Measurements from ENCODE around the gene PLOD1. TPM values are rescaled to one million over a fixed set of nuclear protein-coding genes. Genes with fewer than 3 reads are reported as not detected.
"Not testable (repeated sequence)": the region's sequence is repeated elsewhere in the genome, so short reads cannot be mapped to it uniquely, and the experiment has no call there.

Gene PLOD1
- polyA plus RNA-seq, 4 donors, result 26.7 to 74.4 (median 43.2) TPM

DNA sequence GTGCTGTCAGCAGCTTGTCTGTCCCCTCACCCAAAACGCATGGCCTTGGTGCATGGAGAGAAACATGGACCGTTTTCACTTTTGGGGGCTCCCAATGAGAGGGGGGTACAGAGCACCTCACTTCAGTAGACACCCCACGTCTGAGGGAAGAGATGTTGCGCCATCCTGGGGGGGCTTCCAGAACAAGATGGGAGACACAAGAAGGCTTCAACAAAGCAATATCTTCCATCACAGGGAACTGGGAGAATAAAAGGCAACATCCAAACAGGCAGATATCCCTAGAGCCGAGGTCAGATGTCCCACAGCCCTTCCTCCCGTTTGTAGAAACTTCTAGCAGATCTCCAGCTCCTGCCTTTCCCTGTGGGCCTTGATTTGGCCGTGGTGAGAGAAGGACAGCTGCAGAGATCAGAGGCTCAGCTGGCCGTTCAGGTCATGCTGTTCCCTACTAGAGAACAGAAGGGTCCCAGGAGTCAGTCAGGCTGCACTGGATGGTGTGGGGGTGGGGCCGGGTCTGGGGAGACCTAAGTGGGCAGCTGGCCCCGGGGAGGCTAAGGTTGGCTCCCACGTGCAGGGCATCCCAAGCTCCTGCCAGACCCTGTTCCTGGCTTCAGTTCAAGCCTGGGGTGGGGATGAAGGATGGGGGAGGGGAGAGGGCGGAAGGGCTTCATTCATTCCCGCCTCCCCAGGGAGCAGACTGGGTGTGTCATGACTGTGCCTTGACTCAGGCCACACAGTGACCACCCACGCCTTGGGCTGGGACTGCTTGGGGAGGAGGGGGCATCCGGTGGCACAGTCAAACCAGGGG, 4.4 kb downstream of the PLOD1 start:
- Histone ChIP-seq H3K9me3 (ENCODE audit: control insufficient read depth in 2 of 2, insufficient read depth in 1 of 2, low read depth in 1 of 2, low read length in 1 of 2) (no peaks in the 10 kb centered on the region), H3K27me3 (ENCODE audit: control insufficient read depth in 3 of 3, insufficient read depth in 3 of 3, low read length in 3 of 3) (no peaks in the 10 kb centered on the region), H3K4me3 (ENCODE audit: low read depth in 1 of 3, low read length in 3 of 3) (no peak overlapping the region), H3K36me3 (ENCODE audit: control insufficient read depth in 3 of 3, insufficient read depth in 2 of 3, low read depth in 1 of 3, low read length in 3 of 3) (peaks cover 0 to 46% (median 0%) of the 10 kb centered on the region in 3 donors), H3K27ac (ENCODE audit: low read depth in 1 of 3, low read length in 2 of 3) (peak overlapping the region in 1 of 3 donors; percentile 28), H3K4me1 (ENCODE audit: control insufficient read depth in 3 of 3, insufficient read depth in 2 of 3, low read depth in 1 of 3, low read length in 2 of 3) (peaks cover 0 to 7% (median 5%) of the 10 kb centered on the region in 3 donors)
- no peak for DNase-seq
- WGBS, 3 donors, result 67 to 69% (median 68%) methylated on average over 14 to 15 of the region's 15 CpGs
- FAIRE-seq, result no peak

DNA sequence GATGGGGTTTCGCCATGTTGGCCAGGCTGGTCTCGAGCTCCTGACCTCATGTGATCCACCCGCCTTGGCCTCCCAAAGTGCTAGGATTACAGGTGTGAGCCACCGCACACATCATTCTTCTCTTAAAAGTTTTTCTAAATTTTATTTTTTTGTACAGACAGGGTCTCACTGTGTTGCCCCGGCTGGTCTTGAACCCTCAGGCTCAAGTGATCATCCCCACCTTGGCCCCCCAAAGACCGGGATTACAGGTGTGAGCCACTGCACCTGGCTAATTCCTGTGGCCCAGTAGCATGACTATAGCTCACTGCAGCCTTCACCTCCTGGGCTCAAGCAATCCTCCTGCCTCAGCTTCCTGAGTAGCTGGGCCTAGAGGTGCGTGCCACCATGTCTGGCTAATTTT, 5.3 kb downstream of the PLOD1 start:
- 95 to 97% (median 96%) methylated on average over 6 to 7 of the region's 7 CpGs for WGBS, 3 donors
- DNase-seq; H3K4me1 ChIP-seq (ENCODE audit: control insufficient read depth in 3 of 3, insufficient read depth in 2 of 3, low read depth in 1 of 3, low read length in 2 of 3); H3K27me3 ChIP-seq (ENCODE audit: control insufficient read depth in 3 of 3, insufficient read depth in 3 of 3, low read length in 3 of 3); FAIRE-seq; H3K4me3 ChIP-seq (ENCODE audit: low read depth in 1 of 3, low read length in 3 of 3); H3K9me3 ChIP-seq (ENCODE audit: control insufficient read depth in 2 of 2, insufficient read depth in 1 of 2, low read depth in 1 of 2, low read length in 1 of 2); H3K27ac ChIP-seq (ENCODE audit: low read depth in 1 of 3, low read length in 2 of 3): not testable (repeated sequence)
- peaks cover 0 to 50% (median 0%) of the 10 kb centered on the region in 3 donors for H3K36me3 ChIP-seq (ENCODE audit: control insufficient read depth in 3 of 3, insufficient read depth in 2 of 3, low read depth in 1 of 3, low read length in 3 of 3)

DNA sequence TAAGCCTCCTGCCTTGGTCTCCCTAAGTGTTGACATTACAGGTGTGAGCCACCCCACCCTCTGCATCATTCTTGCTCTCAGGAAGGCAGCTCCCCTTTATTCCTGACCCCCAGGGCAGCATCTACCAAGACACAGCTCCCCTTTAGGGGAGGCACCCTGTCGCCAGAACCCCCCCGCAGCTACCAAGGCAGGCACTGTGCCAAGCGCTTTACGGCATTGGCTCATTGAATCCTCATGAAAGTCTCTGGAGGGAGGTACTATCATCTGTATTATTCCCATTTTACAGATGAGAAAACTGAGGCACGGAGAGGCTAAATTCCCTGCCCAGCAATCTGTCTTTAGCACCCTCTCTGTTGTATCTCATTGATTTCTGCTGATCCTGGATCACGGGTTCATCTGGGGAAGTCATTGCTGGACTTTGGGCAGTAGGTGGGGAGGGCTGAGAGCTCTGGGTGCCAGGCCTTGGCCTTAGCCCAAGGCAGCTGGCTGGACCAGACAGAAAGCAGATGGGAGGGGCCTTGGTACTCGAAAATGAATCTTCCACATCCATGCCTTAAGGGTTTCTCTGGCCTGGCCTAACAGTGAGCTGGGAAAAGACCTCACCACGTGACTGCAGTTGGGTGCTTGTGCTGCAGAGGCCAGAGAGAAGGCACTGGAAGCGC, 5.9 kb downstream of the PLOD1 start:
- DNase-seq (peak; percentile 49 to 95), FAIRE-seq (no peak)
- H3K4me1 ChIP-seq (ENCODE audit: control insufficient read depth in 3 of 3, insufficient read depth in 2 of 3, low read depth in 1 of 3, low read length in 2 of 3), result no peaks in the 10 kb centered on the region
- WGBS, 3 donors, result 44 to 70% (median 51%) methylated on average over 9 of the region's 9 CpGs
- no peak overlapping the region for H3K27ac ChIP-seq (ENCODE audit: low read depth in 1 of 3, low read length in 2 of 3)
- peaks cover 0 to 53% (median 0%) of the 10 kb centered on the region in 3 donors for H3K36me3 ChIP-seq (ENCODE audit: control insufficient read depth in 3 of 3, insufficient read depth in 2 of 3, low read depth in 1 of 3, low read length in 3 of 3)
- no peak overlapping the region for H3K4me3 ChIP-seq (ENCODE audit: low read depth in 1 of 3, low read length in 3 of 3)
- no peaks in the 10 kb centered on the region for H3K9me3 ChIP-seq (ENCODE audit: control insufficient read depth in 2 of 2, insufficient read depth in 1 of 2, low read depth in 1 of 2, low read length in 1 of 2)
- no peaks in the 10 kb centered on the region for H3K27me3 ChIP-seq (ENCODE audit: control insufficient read depth in 3 of 3, insufficient read depth in 3 of 3, low read length in 3 of 3)

DNA sequence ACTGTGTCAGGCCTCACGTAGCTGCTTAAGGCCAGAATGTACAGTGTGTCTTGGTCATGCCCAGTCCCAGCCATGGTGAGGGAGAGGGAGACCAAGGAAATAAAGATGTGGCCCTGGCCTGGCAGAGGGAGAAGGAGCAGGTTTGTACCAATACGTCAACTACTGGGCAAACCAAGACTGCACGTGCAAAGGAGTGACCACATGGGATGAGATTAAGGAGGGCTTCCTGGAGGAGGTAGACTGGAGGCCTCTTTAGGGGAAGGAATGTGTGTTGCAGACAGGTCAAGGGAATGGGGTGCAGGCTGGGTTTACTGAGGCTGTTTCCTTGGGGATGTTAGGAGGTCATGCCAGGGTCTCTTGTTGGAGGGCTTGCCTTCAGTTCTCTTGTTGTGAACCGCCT, 7.8 kb downstream of the PLOD1 start:
- WGBS, 3 donors, result 82 to 93% (median 84%) methylated on average over 4 of the region's 4 CpGs
- H3K27me3 ChIP-seq (ENCODE audit: control insufficient read depth in 3 of 3, insufficient read depth in 3 of 3, low read length in 3 of 3), result no peaks in the 10 kb centered on the region
- H3K4me1 ChIP-seq (ENCODE audit: control insufficient read depth in 3 of 3, insufficient read depth in 2 of 3, low read depth in 1 of 3, low read length in 2 of 3), result no peaks in the 10 kb centered on the region
- peaks cover 0 to 51% (median 0%) of the 10 kb centered on the region in 3 donors for H3K36me3 ChIP-seq (ENCODE audit: control insufficient read depth in 3 of 3, insufficient read depth in 2 of 3, low read depth in 1 of 3, low read length in 3 of 3)
- FAIRE-seq (no peak), DNase-seq (no peak)
- H3K27ac ChIP-seq (ENCODE audit: low read depth in 1 of 3, low read length in 2 of 3), result no peak overlapping the region
- no peaks in the 10 kb centered on the region for H3K9me3 ChIP-seq (ENCODE audit: control insufficient read depth in 2 of 2, insufficient read depth in 1 of 2, low read depth in 1 of 2, low read length in 1 of 2)
- no peak overlapping the region for H3K4me3 ChIP-seq (ENCODE audit: low read depth in 1 of 3, low read length in 3 of 3)

DNA sequence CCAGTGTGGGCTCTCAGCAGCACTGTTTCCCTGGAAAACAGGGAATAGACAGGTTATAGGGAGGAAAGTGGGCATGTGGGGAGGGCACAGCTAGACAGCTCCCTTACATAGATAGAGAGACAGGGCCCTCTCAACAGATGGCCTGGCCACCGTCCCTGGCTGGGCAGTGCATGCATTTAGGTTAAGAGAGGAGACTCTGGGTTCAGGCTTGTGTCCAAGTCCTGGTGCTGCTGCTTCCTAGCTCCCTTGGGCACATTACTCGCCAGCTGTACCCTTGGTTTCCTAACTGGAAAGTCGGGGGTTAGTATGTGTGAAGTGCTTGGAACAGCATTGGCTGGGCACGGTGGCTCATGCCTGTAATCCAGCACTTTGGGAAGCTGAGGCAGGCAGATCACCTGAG, 9.1 kb downstream of the PLOD1 start:
- FAIRE-seq, result no peak
- no peak overlapping the region for H3K27ac ChIP-seq (ENCODE audit: low read depth in 1 of 3, low read length in 2 of 3)
- 91 to 96% (median 96%) methylated on average over 4 of the region's 4 CpGs for WGBS, 3 donors
- H3K36me3 ChIP-seq (ENCODE audit: control insufficient read depth in 3 of 3, insufficient read depth in 2 of 3, low read depth in 1 of 3, low read length in 3 of 3), result peaks cover 0 to 53% (median 0%) of the 10 kb centered on the region in 3 donors
- DNase-seq, result no peak
- no peaks in the 10 kb centered on the region for H3K4me1 ChIP-seq (ENCODE audit: control insufficient read depth in 3 of 3, insufficient read depth in 2 of 3, low read depth in 1 of 3, low read length in 2 of 3)
- no peaks in the 10 kb centered on the region for H3K9me3 ChIP-seq (ENCODE audit: control insufficient read depth in 2 of 2, insufficient read depth in 1 of 2, low read depth in 1 of 2, low read length in 1 of 2)
- H3K27me3 ChIP-seq (ENCODE audit: control insufficient read depth in 3 of 3, insufficient read depth in 3 of 3, low read length in 3 of 3), result no peaks in the 10 kb centered on the region
- H3K4me3 ChIP-seq (ENCODE audit: low read depth in 1 of 3, low read length in 3 of 3), result no peak overlapping the region

DNA sequence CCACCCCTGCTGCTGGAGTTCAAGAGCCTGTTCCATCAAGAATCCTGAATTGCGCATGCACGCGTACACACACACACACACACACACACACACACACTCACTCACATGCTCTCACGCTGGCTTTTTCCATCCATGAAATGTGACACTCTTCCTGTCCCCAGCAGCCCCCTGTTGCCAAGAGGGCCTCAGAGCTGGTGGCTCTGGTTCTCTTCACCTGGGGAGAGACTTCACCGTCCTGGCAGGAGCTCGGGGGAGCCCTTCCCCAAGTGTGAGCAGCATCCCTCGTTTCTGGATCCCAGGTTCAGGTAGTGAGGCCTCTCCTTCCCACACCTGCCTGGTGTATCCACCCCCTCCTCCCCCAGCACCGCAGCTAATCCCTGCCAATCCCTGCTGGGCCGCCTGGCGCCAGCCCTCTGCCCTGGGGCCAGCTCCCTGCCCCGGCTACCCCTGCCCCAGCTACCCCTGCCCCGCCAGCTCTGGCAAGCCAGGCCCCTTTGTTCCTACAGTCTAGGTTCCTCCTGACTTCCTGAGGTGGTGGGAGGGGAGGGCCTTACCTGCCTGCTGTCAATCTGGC, 9.9 kb downstream of the PLOD1 start:
- Histone ChIP-seq H3K4me1 (ENCODE audit: control insufficient read depth in 3 of 3, insufficient read depth in 2 of 3, low read depth in 1 of 3, low read length in 2 of 3) (no peaks in the 10 kb centered on the region), H3K36me3 (ENCODE audit: control insufficient read depth in 3 of 3, insufficient read depth in 2 of 3, low read depth in 1 of 3, low read length in 3 of 3) (peaks cover 0 to 55% (median 0%) of the 10 kb centered on the region in 3 donors), H3K27me3 (ENCODE audit: control insufficient read depth in 3 of 3, insufficient read depth in 3 of 3, low read length in 3 of 3) (no peaks in the 10 kb centered on the region), H3K9me3 (ENCODE audit: control insufficient read depth in 2 of 2, insufficient read depth in 1 of 2, low read depth in 1 of 2, low read length in 1 of 2) (peaks cover 0 to 6% of the 10 kb centered on the region in 2 donors), H3K4me3 (ENCODE audit: low read depth in 1 of 3, low read length in 3 of 3) (no peak overlapping the region), H3K27ac (ENCODE audit: low read depth in 1 of 3, low read length in 2 of 3) (no peak overlapping the region)
- DNase-seq, result no peak
- 67 to 75% (median 75%) methylated on average over 12 of the region's 12 CpGs for WGBS, 3 donors
- FAIRE-seq, result no peak

DNA sequence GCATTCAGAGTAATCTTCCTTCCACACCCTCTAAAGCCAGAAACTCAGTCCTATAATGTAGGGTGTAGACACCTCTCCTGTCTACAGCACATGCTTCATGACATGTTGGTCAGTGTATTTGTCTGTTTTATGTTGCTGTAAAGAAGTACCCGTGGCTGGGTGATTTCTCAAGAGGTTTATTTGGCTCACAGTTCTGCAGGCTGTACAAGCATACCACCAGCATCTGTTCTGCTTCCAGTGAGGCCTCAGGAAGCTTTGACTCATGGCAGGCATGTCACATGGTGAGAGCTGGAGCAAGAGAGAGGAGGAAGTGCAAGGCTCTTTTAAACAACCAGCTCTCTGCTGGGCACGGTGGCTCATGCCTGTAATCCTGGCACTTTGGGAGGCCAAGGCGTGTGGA, 12.1 kb downstream of the PLOD1 start:
- FAIRE-seq (no peak), DNase-seq (no peak)
- H3K4me1 ChIP-seq (ENCODE audit: control insufficient read depth in 3 of 3, insufficient read depth in 2 of 3, low read depth in 1 of 3, low read length in 2 of 3), result no peaks in the 10 kb centered on the region
- 80 to 89% (median 83%) methylated on average over 3 of the region's 3 CpGs for WGBS, 3 donors
- H3K4me3 ChIP-seq (ENCODE audit: low read depth in 1 of 3, low read length in 3 of 3), result no peak overlapping the region
- H3K36me3 ChIP-seq (ENCODE audit: control insufficient read depth in 3 of 3, insufficient read depth in 2 of 3, low read depth in 1 of 3, low read length in 3 of 3), result peaks cover 0 to 63% (median 0%) of the 10 kb centered on the region in 3 donors
- H3K27ac ChIP-seq (ENCODE audit: low read depth in 1 of 3, low read length in 2 of 3), result no peak overlapping the region
- peaks cover 0 to 6% of the 10 kb centered on the region in 2 donors for H3K9me3 ChIP-seq (ENCODE audit: control insufficient read depth in 2 of 2, insufficient read depth in 1 of 2, low read depth in 1 of 2, low read length in 1 of 2)
- no peaks in the 10 kb centered on the region for H3K27me3 ChIP-seq (ENCODE audit: control insufficient read depth in 3 of 3, insufficient read depth in 3 of 3, low read length in 3 of 3)

DNA sequence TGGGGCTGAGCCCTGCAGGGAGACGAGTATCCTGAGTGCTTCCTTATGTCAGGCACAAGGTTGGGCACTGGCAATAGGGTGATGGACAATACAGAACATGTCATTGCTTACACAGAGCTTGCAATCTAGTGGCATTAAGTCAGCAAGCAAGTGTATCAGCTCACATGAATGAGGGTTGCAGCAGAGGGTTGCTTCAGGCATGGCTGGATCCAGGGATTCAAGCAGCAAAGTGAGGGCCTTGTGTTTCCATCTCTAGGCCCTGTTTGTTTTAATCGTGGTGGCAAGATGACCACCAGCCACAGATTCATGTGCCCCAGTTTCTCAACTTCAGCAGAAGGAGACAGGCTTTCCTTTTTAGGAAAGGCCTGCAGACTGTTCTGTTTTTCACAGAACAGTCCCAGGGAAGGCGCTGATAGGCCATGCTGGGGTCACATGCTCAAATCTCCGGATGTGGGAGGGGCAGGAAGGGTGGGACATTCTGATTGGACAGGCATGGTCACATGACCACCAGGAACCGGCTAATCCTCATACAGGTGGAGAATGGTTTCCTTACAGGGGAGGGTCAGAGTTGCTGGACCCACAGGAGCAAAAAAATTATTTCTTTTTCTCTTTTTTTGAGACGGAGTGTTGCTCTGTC, 14.4 kb downstream of the PLOD1 start:
- no peak overlapping the region for H3K4me3 ChIP-seq (ENCODE audit: low read depth in 1 of 3, low read length in 3 of 3)
- no peaks in the 10 kb centered on the region for H3K4me1 ChIP-seq (ENCODE audit: control insufficient read depth in 3 of 3, insufficient read depth in 2 of 3, low read depth in 1 of 3, low read length in 2 of 3)
- H3K36me3 ChIP-seq (ENCODE audit: control insufficient read depth in 3 of 3, insufficient read depth in 2 of 3, low read depth in 1 of 3, low read length in 3 of 3), result peaks cover 0 to 64% (median 0%) of the 10 kb centered on the region in 3 donors
- DNase-seq (no peak), FAIRE-seq (no peak)
- H3K9me3 ChIP-seq (ENCODE audit: control insufficient read depth in 2 of 2, insufficient read depth in 1 of 2, low read depth in 1 of 2, low read length in 1 of 2), result peaks cover 0 to 6% of the 10 kb centered on the region in 2 donors
- H3K27ac ChIP-seq (ENCODE audit: low read depth in 1 of 3, low read length in 2 of 3), result no peak overlapping the region
- WGBS, 3 donors, result 87 to 93% (median 93%) methylated on average over 5 to 6 of the region's 6 CpGs
- H3K27me3 ChIP-seq (ENCODE audit: control insufficient read depth in 3 of 3, insufficient read depth in 3 of 3, low read length in 3 of 3), result no peaks in the 10 kb centered on the region

All from small intestine (tissue), 7 donors.